Measurements from ENCODE around the gene GMPPA.

Gene GMPPA

GRCh38 chr2:219498280-219499057 is at the start of gene GMPPA:
TSS of gene GMPPA (plus strand) at chr2:219498891. CDS start at chr2:219499976, 1,085 bp downstream.
- peak; percentile 96 for DNase-seq (ENCODE audit: low read depth)
- peak within 1 kb of the TSS; percentile 74 for H3K4me3 ChIP-seq (ENCODE audit: low read depth, low read length)

GRCh38 chr2:219449609-219450008 is 49.1 kb upstream of the GMPPA start:
- no peak for DNase-seq (ENCODE audit: low read depth)
- H3K4me3 ChIP-seq (ENCODE audit: low read depth, low read length) = no peak overlapping the region

GRCh38 chr2:219451661-219452360 is 46.9 kb upstream of the GMPPA start:
- no peak for DNase-seq (ENCODE audit: low read depth)
- H3K4me3 ChIP-seq (ENCODE audit: low read depth, low read length) = no peak overlapping the region

GRCh38 chr2:219452361-219453317 is 46.1 kb upstream of the GMPPA start:
- H3K4me3 ChIP-seq (ENCODE audit: low read depth, low read length) = no peak overlapping the region
- DNase-seq (ENCODE audit: low read depth) = peak; percentile 96

GRCh38 chr2:219453671-219454590 is 44.8 kb upstream of the GMPPA start:
- peak overlapping the region; percentile 17 for H3K4me3 ChIP-seq (ENCODE audit: low read depth, low read length)
- DNase-seq (ENCODE audit: low read depth) = peak; percentile 91

- DNase-seq (ENCODE audit: low read depth) = no peak
- no peak overlapping the region for H3K4me3 ChIP-seq (ENCODE audit: low read depth, low read length)
These were observed 43.1 kb upstream of the GMPPA start for GRCh38 chr2:219455581-219455980.

GRCh38 chr2:219457784-219458369 is 40.8 kb upstream of the GMPPA start:
- H3K4me3 ChIP-seq (ENCODE audit: low read depth, low read length) = no peak overlapping the region
- no peak for DNase-seq (ENCODE audit: low read depth)

- H3K4me3 ChIP-seq (ENCODE audit: low read depth, low read length) = no peak overlapping the region
- no peak for DNase-seq (ENCODE audit: low read depth)
These were observed 39.7 kb upstream of the GMPPA start for GRCh38 chr2:219458996-219459395.

- no peak overlapping the region for H3K4me3 ChIP-seq (ENCODE audit: low read depth, low read length)
- DNase-seq (ENCODE audit: low read depth) = no peak
These were observed 39.0 kb upstream of the GMPPA start for GRCh38 chr2:219459460-219460311.

- DNase-seq (ENCODE audit: low read depth) = peak; percentile 85
- H3K4me3 ChIP-seq (ENCODE audit: low read depth, low read length) = no peak overlapping the region
These were observed 38.2 kb upstream of the GMPPA start for GRCh38 chr2:219460424-219460926.

- no peak overlapping the region for H3K4me3 ChIP-seq (ENCODE audit: low read depth, low read length)
- DNase-seq (ENCODE audit: low read depth) = no peak
These were observed 37.6 kb upstream of the GMPPA start for GRCh38 chr2:219461047-219461514.

GRCh38 chr2:219461669-219462068 is 37.0 kb upstream of the GMPPA start:
- no peak overlapping the region for H3K4me3 ChIP-seq (ENCODE audit: low read depth, low read length)
- no peak for DNase-seq (ENCODE audit: low read depth)

GRCh38 chr2:219462349-219462748 is 36.3 kb upstream of the GMPPA start:
- DNase-seq (ENCODE audit: low read depth) = no peak
- no peak overlapping the region for H3K4me3 ChIP-seq (ENCODE audit: low read depth, low read length)

GRCh38 chr2:219464286-219465032 is 34.2 kb upstream of the GMPPA start:
- H3K4me3 ChIP-seq (ENCODE audit: low read depth, low read length) = no peak overlapping the region
- no peak for DNase-seq (ENCODE audit: low read depth)

- H3K4me3 ChIP-seq (ENCODE audit: low read depth, low read length) = no peak overlapping the region
- DNase-seq (ENCODE audit: low read depth) = no peak
These were observed 32.8 kb upstream of the GMPPA start for GRCh38 chr2:219465659-219466561.

All from skeletal muscle cell (primary cell).